DOHH2 (cell line): ENCODE results near the gene UPP1.

Experiments
- H3F3A ChIP-seq: fragments of 200-600 bp; sonication (generic), shearing (Covaris generic); 2 replicates; pipeline ENCODE4 v1.6.0; 2016; ENCODE audit warnings: antibody characterized with exemption, mild to moderate bottlenecking; ENCODE audit not compliant: control insufficient read depth, insufficient read depth
- H3K27ac ChIP-seq: fragments of 200-600 bp; sonication (generic); 2 replicates; pipeline ENCODE4 v1.5.1; 2014; ENCODE audit warnings: low read depth, mild to moderate bottlenecking, low read length, moderate library complexity
- H3K27me3 ChIP-seq: fragments of 200-600 bp; sonication (generic); 2 replicates; pipeline ENCODE4 v1.6.1; 2014; ENCODE audit warnings: mild to moderate bottlenecking, low read length, mixed read lengths; ENCODE audit not compliant: control insufficient read depth
- H3K36me3 ChIP-seq: fragments of 200-600 bp; sonication (generic); 2 replicates; pipeline ENCODE4 v1.6.1; 2014; ENCODE audit warnings: mild to moderate bottlenecking, low read length, moderate library complexity, mixed read lengths; ENCODE audit not compliant: control insufficient read depth
- H3K4me1 ChIP-seq: fragments of 200-600 bp; sonication (generic); 2 replicates; pipeline ENCODE4 v1.6.1; 2014; ENCODE audit warnings: mild to moderate bottlenecking, low read length, mixed read lengths; ENCODE audit not compliant: control insufficient read depth
- H3K4me2 ChIP-seq: fragments of 200-600 bp; sonication (generic); 2 replicates; pipeline ENCODE4 v1.6.0; 2014; ENCODE audit warnings: mild to moderate bottlenecking, low read length, moderate library complexity
- H3K4me3 ChIP-seq: fragments of 200-600 bp; sonication (generic); 2 replicates; pipeline ENCODE4 v1.5.1; 2014; ENCODE audit warnings: mild to moderate bottlenecking, low read length, mixed read lengths
- H3K79me2 ChIP-seq: fragments of 200-600 bp; sonication (generic); 2 replicates; pipeline ENCODE4 v1.6.1; 2014; ENCODE audit warnings: mild to moderate bottlenecking, low read length, mixed read lengths; ENCODE audit not compliant: control insufficient read depth
- H3K9me2 ChIP-seq: fragments of 200-600 bp; sonication (generic); replicated peaks from 2 replicates; pipeline ENCODE4 v1.6.1; 2014; ENCODE audit warnings: mild to moderate bottlenecking, low read length, mixed read lengths; ENCODE audit not compliant: control insufficient read depth
- H3K9me3 ChIP-seq: fragments of 200-600 bp; sonication (generic); 2 replicates; pipeline ENCODE4 v1.6.1; 2014; ENCODE audit warnings: antibody characterized with exemption, low read length, mixed read lengths; ENCODE audit not compliant: control insufficient read depth, insufficient read depth
- H4K20me1 ChIP-seq: fragments of 200-600 bp; sonication (generic); 2 replicates; pipeline ENCODE4 v1.6.0; 2014; ENCODE audit warnings: low read depth, mild to moderate bottlenecking, antibody characterized with exemption, low read length, moderate library complexity; ENCODE audit not compliant: control insufficient read depth, insufficient read depth
- CTCF ChIP-seq: fragments of 200-600 bp; sonication (generic); IDR thresholded peaks from one replicate; pipeline ENCODE4 v1.5.1; 2014; ENCODE audit warnings: antibody characterized with exemption, mild to moderate bottlenecking, low read depth, low read length; ENCODE audit not compliant: poor library complexity, severe bottlenecking
- EZH2phosphoT487 ChIP-seq: fragments of 200-600 bp; sonication (generic); IDR thresholded peaks from 2 replicates; pipeline ENCODE4 v1.6.1; 2017; ENCODE audit warnings: borderline replicate concordance, mild to moderate bottlenecking, antibody characterized with exemption, low read length, moderate library complexity, mixed read lengths

Gene UPP1

GRCh38 chr7:48105045-48105444 is 16.0 kb downstream of the UPP1 start:
- H3K4me1 ChIP-seq: no peaks in the 10 kb centered on the region
- H3K27ac ChIP-seq: no peak overlapping the region
- no peak for TF ChIP-seq EZH2phosphoT487
- TF ChIP-seq CTCF: no peak
- H3K4me3 ChIP-seq: no peak overlapping the region
- H3F3A ChIP-seq: no peaks in the 10 kb centered on the region
- H3K79me2 ChIP-seq: no peaks in the 10 kb centered on the region
- H3K9me3 ChIP-seq: no peaks in the 10 kb centered on the region
- no peaks in the 10 kb centered on the region for H4K20me1 ChIP-seq
- H3K4me2 ChIP-seq: no peak overlapping the region
- no peaks in the 10 kb centered on the region for H3K36me3 ChIP-seq
- no peaks in the 10 kb centered on the region for H3K27me3 ChIP-seq
- H3K9me2 ChIP-seq: no peaks in the 10 kb centered on the region

GRCh38 chr7:48106906-48107659 is 18.0 kb downstream of the UPP1 start:
- TF ChIP-seq EZH2phosphoT487 (no peak), CTCF (no peak)
- Histone ChIP-seq H3K79me2 (no peaks in the 10 kb centered on the region), H3F3A (no peaks in the 10 kb centered on the region), H4K20me1 (no peaks in the 10 kb centered on the region), H3K4me1 (no peaks in the 10 kb centered on the region), H3K36me3 (no peaks in the 10 kb centered on the region), H3K4me3 (no peak overlapping the region), H3K27me3 (no peaks in the 10 kb centered on the region), H3K4me2 (no peak overlapping the region), H3K27ac (no peak overlapping the region), H3K9me3 (no peaks in the 10 kb centered on the region), H3K9me2 (no peaks in the 10 kb centered on the region)

- no peaks in the 10 kb centered on the region for H3K79me2 ChIP-seq
- no peaks in the 10 kb centered on the region for H3K27me3 ChIP-seq
- H3K4me1 ChIP-seq: no peaks in the 10 kb centered on the region
- no peaks in the 10 kb centered on the region for H3K9me3 ChIP-seq
- H3K27ac ChIP-seq: no peak overlapping the region
- no peak overlapping the region for H3K4me2 ChIP-seq
- H4K20me1 ChIP-seq: no peaks in the 10 kb centered on the region
- no peaks in the 10 kb centered on the region for H3K36me3 ChIP-seq
- H3F3A ChIP-seq: no peaks in the 10 kb centered on the region
- TF ChIP-seq CTCF: no peak
- no peak for TF ChIP-seq EZH2phosphoT487
- no peaks in the 10 kb centered on the region for H3K9me2 ChIP-seq
- H3K4me3 ChIP-seq: no peak overlapping the region
Measured at GRCh38 chr7:48107926-48108472, 18.9 kb downstream of the UPP1 start.
